Nucleus accumbens (tissue), 56 donors: Measurements from ENCODE around the gene MDP1.
A peak's percentile ranks its signal among the peaks of the same experiment; 100 is the strongest.
"Not testable (repeated sequence)": the region's sequence is repeated elsewhere in the genome, so short reads cannot be mapped to it uniquely, and the experiment has no call there.

Source experiments
- DNase-seq, 56 donors: peaks; one replicate each; lab custom pipeline; 2025; lab: John Stamatoyannopoulos, UW

The MDP1 gene

DNA sequence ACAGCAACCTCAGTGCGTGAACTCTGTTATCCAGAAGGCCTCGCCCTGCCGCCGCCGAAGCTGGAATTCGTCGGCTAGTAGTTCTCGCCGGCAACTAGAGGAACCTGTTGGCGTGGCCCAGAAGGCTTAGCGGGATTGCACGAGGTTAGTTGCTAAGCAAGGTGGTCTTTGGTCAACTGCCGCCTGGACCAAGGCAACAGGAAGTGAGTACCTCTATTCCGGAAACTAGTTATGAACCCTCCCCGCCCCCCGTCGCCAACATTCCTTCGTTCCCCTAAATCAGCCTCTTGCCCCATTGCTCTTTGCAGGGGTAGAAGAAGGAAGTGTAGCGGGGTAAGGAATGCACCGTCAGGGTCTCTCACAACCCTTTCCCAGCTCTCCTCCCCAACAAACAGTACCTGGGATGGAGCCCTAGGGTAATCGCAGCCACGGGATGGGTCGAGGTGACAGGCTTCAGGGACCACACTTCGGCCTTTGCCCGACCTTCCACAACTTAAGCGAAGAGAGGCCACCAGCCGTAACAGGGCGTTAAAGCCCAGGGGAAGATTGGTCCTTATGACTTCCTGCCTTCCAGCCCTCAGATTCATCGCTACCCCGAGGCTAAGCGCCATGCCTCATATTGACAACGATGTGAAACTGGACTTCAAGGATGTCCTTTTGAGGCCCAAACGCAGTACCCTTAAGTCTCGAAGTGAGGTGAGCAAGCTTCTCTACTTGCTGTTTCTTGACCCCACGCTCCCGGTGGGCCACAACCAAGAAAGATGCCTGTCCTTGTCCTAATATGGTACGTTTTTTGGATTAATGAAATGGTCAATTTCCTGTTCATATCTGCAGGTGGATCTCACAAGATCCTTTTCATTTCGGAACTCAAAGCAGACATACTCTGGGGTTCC lies 17.0 kb upstream of the MDP1 start, which contains the start of gene GMPR2:
Gene GMPR2, plus strand, starts transcription at position 285 of the 893 bp plus-strand sequence. Its CDS starts 325 bp downstream, at position 610.
- DNase-seq, result peak in 12 of 56 donors; percentile 26 to 91 (median 79)

DNA sequence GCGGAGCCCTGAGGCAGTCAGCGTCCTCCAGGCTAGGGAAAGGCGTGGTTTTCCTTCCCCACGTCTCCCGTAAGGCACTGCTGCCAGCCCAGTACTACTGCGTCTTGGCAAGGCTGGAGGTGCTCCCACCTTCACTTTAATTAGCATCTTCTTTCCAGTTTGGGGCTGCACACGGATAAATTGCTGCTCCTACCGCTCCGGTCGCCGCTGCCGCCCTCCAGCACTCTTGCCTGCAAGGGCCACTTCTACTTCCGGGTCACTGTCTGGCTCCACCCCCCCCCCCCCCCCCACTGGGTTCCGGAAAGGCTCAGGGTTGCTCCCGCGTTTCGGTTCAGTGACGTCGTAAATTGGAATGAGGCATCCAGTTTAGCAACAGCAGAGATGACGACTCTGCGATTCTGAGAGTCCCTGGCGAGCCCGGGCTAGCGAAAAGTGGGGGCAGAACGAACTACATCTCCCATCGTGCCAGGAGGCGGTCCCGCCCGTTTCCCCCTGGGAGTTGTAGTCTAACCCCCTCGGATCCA lies 16.3 kb upstream of the MDP1 start, which contains the start of gene NEDD8:
Gene NEDD8, minus strand, starts transcription at position 247 of the 524 bp plus-strand sequence. Its CDS starts 100 bp downstream, at position 147.
- peak in 55 of 56 donors; percentile 79 to 99 (median 94) for DNase-seq

DNA sequence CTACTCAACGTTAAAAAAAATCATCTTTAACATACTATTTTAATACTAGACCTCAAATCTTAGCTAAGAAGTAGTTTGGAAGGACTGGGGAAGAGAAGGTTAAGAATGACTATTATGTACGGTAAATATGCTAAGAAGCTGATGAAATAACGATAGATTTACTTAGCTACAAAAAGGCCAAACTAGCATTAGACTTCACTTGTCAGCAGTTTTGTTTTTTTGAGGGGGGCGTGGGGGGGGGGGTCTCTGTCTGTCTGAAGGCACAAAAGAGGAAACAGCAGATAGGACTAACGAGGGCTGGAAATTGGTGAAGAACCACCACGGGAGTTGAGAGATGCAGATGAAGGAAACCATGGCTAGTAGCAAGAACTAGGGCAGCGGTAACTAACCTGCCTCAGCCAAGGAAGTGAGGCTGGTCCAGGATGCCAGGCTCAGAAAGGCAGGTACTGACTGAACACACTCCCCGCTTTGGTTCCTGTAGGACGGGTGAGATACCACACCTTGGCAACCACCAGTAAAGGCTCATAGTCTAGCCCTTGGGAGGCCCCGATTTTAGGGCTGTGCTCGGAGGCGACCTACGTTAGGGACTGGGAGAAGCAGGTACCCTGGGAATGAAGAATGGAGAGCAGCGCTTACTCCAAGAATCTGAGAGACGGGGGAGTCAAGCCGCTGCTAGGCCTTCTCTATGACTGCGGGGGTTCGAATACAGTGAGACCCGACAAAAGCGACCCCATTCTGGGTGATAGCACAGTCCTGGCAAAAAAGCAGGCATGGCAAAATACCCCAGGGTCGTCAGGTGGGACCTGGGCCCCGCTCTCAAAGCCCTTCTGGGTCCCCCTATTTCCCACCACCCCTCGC lies 15.6 kb upstream of the MDP1 start:
- peak in 5 of 56 donors; percentile 22 to 67 (median 57) for DNase-seq

DNA sequence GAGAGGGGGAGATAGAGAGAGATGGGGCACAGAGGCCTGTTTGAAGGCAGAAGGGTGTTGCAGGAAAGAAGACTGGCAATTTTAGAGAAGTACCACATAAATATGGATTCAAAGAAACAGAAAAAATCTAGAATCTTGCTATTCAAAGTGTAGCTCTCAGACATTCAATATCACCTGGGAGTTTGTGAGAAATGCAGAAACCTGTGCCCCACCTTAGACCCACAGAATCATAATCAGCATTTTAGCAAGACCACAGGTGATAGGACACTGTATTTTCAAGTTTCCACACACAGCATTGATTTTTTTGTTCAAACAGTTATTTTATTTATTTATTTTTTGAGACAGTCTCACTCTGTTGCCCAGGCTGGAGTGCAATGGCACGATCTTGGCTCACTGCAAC lies 13.0 kb upstream of the MDP1 start:
- DNase-seq, result no peak

DNA sequence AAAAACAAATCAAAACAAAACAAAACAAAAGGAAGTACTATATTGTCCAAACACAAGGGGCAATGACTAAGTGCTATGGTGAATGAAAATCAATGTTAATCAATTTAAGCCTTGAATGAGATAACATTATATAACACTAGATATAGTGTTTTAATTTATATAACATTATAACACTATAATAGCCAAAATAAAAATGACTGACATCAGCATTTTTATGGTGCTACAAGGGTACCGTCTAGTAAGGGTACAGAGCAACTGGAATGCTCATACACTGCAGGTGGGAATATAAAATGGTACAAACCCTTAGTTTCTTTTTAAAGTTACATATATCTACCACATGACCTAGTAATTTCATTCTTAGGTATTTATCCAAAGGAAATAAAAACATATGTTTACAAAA lies 10.6 kb upstream of the MDP1 start:
- no peak for DNase-seq

DNA sequence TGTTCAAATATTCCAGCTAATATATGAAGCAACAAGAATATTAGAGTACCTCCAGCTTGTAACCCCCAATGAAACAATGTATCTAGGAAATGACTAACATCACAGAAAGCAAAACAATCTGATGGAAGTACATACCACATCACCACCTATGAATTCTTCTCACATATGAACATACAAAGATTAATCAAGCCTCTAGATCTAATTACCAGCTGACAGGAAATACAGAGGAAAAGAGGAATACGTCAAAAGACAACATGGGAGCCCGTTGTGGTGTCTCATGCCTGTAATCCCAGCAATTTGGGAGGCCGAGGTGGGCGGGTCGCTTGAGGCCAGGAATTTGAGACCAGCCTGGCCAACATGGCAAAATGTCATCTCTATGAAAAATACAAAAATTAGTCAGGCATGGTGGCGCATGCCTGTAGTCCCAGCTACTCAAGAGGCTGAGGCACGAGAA lies 8.8 kb upstream of the MDP1 start:
- no peak for DNase-seq

DNA sequence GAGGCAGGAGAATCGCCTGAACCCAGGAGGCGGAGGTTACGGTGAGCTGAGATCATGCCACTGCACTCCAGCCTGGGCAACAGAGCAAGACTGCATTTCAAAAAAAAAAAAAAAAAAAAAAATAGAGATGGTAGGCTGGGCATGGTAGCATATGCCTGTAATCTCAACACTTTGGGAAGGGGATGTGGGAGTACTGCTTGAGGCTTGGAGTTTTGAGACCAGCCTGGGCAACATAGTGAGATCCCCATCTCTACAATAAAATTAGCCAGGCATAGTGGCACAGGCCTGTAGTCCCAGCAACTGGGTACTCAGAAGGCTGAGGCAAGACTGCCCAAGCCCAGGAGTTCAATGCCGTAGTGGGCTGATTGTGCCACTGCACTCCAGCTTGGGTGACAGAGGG lies 7.1 kb upstream of the MDP1 start:
- DNase-seq, result not testable (repeated sequence)

DNA sequence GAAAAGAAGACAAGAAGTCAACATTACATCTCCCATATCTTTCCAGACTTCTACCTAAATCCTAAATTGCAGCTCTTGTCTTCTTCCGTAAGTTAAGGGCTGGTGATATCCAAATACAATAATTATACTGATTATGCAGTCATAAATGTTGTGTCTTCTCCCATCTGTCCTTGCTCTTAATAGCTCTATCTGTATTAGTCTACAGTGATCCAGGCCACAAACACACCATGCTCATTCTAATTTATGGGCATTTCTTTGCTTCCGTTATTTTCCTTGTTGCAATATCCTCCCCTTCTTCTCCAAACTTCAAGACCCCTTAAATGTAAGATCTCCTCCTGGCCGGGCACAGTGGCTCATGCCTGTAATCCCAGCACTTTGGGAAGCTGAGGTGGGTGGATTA lies 3.7 kb upstream of the MDP1 start:
- DNase-seq, result no peak

DNA sequence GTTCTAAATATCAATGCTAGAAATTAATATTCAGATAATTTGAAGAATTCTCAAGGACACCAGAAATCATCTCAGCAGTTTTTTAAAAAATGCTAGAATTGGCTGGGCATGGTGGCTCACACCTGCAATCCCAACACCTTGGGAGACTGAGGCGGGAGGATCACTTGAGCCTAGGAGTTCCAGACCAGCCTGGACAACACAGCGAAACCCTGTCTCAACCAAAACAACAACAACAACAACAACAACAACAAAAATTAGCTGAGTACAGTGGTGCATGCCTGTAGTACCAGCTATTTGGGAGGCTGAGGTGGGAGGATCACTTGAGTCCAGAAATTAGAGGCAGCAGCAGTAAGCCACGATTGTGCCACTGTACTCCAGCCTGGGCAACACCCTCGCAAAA lies 3.2 kb upstream of the MDP1 start:
- DNase-seq, result no peak

DNA sequence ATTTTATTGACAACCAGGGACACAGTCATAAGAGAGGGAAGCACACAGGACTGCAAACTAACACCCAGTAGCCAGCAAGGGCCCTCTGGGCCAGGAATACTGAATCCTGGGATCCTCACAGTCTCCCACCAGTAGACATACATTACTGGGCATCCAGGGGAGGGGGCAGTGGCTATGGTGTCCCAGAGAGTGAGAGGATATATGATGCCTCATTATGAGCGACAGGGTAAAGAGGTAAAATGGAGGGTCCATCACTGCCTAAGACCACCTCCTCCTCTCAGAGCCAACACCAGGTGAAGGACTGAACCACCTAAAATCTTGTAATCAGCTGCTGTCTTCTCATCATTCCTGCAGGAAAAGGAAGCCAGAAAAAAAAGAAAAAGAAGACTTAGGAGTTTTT lies 1.0 kb upstream of the MDP1 start:
- not testable (repeated sequence) for DNase-seq

DNA sequence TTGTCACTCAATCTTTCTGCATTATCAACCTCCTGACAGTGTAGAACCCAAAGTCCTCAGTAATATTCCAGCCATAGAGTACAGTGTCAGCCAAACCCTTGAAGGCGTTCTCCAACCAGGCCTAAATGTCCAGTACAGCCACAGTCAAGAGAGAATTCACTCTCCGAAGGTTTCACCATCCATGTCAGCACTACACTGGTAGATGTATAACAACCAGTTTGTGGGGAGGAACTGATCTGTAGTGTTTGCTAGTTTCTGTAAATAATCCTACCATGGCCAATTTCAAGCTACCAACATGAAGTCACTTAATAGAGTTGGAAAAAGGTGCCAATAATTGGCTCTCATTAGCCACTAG lies 456 bp upstream of the MDP1 start:
- no peak for DNase-seq

DNA sequence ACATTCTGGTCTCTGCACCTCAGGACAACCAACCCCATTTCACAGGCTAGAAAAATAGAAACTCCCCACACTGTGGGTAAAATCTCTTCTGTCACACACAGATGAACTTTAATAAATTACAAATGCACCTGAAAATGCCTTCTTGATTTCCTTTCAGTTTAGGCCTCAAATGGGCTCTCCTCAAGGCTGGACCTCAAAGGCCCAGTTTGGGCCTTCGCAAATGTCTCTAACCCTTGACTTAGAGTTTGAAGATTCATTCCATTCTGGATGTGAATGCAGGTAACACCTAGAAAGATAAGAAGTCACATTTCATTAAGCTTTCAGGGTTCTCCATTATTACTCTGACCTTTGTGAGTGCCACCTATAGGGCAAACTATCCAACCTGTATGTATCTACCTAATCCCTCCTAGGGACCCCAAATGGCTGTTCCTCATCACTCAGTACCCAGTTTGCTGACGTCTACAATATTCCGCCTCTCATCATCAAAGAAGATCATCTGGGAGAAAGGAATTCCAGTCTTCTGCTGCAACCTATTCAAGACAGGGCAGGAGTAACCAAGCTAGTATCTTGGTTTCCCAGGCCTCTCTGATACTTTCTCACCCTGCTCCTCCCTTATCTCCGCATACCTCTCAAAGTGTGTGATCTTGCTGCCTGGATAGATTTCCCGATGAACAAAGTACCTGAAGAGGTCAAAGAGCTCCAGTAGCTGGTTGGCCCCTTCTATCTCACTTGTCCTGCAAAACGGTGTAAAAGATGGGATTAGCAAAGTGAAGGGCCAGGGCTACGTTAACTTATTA lies 1.8 kb downstream of the MDP1 start:
- DNase-seq, result no peak

DNA sequence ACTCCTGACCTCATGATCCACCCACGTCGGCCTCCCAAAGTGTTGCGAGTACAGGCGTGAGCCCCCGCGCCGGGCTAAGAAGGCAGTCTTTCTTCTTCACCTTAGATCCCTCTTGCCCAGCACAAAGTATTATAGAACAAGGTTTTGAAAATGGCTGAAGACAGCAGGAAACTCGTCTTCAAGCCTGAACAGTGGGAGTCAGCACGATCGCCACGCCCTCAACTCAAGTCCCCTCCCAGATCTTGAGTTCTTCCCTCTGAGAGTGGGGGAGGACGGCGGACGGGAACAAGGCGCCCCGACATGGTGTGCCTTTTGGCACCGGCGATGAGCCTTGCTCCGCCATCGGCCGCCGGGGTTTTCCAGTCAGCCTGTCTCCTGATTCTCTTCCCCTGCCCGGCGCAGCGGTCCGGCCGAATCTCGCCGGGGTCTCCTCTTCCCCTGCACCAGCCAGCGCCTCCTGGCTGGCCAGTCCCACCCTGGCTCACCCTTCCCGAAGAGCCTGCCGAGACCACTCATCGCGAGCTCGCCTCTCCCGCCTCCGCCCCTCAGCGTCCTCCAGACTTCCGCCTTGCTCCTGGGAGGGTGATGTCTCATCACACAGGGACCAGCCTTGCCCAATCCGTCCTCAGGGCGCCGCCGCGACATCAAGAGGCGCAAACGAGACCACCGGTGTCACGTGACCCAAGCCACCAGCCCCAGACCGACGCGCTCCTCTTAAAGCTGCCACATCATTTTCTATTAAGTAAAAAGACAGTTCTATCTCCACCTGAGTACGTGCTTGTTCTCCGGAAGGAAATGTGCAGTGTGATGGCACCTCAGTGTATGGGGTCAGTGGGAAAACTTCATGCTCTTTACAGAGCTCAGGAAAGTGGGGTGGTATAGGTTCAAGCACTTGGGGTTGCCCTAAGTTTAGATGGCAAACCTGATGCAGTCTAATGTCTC lies 2.7 kb downstream of the MDP1 start, which contains the start of gene CHMP4A:
Gene CHMP4A, minus strand, starts transcription at position 565 of the 942 bp plus-strand sequence. Its CDS starts 49 bp downstream, at position 516.
- DNase-seq, result peak; percentile 37 to 97 (median 88)

DNA sequence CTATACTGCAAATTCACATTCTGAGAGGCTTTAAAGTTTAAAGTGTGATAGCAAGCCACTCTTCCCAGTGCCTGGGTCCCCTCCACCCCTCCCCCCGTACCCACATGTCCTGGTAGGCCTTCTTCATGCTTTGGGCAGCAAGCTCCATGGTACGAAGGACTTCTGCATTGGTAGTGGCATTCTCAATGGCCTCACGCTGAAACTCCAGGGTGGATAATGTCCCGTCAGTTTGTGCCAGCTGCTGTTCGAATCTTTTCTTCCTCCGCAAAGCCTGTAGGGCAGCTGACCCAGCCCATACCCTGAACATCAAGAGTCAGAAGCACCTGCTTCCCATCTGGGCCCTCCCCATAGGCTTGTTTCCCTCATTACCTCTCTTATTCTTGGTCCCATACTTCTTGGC lies 4.6 kb downstream of the MDP1 start:
- DNase-seq, result no peak

DNA sequence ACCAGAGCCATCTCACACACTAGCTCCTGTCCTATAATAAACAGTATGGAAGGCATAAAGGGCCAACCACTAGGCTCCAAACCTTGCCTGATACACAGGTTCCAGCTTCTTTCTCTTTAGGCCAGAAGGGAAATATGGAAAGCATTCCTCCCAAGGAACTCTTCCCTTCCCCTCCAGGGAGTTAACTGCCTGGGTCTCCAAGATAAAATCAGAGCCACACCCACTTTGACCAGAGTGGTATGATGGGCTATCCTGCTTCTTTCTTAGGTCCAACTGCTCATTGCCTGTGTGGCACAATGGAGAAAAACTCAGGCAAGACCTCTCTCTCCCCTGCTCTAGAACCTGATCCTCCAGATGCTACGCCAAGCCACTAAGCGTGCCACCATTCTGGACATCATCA lies 8.2 kb downstream of the MDP1 start:
- no peak for DNase-seq

DNA sequence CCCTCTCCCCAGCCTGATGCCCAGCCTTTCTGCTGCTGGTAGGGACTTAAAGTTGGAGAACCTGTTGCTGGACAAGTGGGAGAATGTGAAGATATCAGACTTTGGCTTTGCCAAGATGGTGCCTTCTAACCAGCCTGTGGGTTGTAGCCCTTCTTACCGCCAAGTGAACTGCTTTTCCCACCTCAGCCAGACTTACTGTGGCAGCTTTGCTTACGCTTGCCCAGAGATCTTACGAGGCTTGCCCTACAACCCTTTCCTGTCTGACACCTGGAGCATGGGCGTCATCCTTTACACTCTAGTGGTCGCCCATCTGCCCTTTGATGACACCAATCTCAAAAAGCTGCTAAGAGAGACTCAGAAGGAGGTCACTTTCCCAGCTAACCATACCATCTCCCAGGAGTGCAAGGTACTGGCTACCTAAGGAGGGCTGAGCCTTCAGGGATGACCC lies 8.7 kb downstream of the MDP1 start:
- DNase-seq, result no peak

DNA sequence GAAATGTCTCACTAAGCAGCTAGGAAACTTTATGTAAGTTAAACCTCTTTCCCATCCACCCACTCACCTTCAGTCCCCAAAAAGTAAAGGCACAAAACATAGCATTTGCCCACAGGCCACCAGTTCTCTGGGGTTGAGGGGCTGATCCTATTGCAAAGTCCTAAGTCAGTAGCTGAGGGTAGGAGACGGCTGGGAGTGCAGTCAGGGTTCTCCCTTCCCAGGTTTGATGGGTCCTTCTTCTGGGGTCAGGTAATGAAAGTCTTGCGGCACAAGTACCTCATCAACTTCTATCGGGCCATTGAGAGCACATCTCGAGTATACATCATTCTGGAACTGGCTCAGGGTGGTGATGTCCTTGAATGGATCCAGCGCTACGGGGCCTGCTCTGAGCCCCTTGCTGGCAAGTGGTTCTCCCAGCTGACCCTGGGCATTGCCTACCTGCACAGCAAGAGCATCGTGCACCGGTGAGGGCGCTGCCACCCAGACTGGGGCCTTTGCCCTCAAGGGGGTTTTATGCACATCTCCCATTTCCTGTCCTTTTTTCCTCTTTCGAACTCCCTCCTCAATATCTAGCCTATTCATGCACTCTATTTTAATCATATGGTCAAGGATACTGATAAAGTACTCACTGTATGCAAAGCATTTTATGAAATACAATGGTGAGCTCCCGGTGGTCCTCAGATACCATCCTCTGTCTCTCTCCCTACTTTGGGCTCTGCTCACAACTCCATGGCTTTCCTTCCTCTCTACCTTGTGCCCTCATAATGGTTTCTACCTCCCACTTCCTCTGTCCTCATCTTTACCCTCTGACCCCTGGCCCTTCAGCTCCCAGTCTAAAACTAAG lies 9.4 kb downstream of the MDP1 start:
- no peak for DNase-seq
